Neuronal stem cell (in vitro differentiated cells): ENCODE data around the gene MDFI.

ENCODE experiments used
- DNase-seq: peaks from one replicate; pipeline ENCODE4 v3.0.0-alpha.2; 2013; ENCODE audit warnings: low spot score
- H2AFZ ChIP-seq: one replicate; pipeline ENCODE4 v1.6.1; 2013; ENCODE audit warnings: mild to moderate bottlenecking, low read length, inconsistent platforms
- H2AK5ac ChIP-seq: 2 replicates; pipeline ENCODE4 v1.6.1; 2013; ENCODE audit warnings: low read depth, mild to moderate bottlenecking, inconsistent platforms, low read length, moderate library complexity, mixed read lengths
- H2BK120ac ChIP-seq: 2 replicates; pipeline ENCODE4 v1.6.1; 2013; ENCODE audit warnings: low read depth, mild to moderate bottlenecking, inconsistent platforms, low read length, moderate library complexity, mixed read lengths
- H2BK12ac ChIP-seq: one replicate; pipeline ENCODE4 v1.6.1; 2013; ENCODE audit warnings: low read length, inconsistent platforms
- H2BK15ac ChIP-seq: 2 replicates; pipeline ENCODE4 v1.6.1; 2013; ENCODE audit warnings: mild to moderate bottlenecking, low read length, inconsistent platforms, mixed read lengths
- H2BK5ac ChIP-seq: one replicate; pipeline ENCODE4 v1.6.1; 2013; ENCODE audit warnings: inconsistent platforms, mild to moderate bottlenecking, low read length, moderate library complexity
- H3K14ac ChIP-seq: one replicate; pipeline ENCODE4 v1.6.1; 2013; ENCODE audit warnings: low read length, inconsistent platforms
- H3K18ac ChIP-seq: 2 replicates; pipeline ENCODE4 v1.6.1; 2013; ENCODE audit warnings: low read length, inconsistent platforms
- H3K23ac ChIP-seq: 2 replicates; pipeline ENCODE4 v1.6.1; 2013; ENCODE audit warnings: low read depth, mild to moderate bottlenecking, mixed read lengths, low read length, inconsistent platforms; ENCODE audit not compliant: poor library complexity
- H3K27ac ChIP-seq: replicated peaks from 3 replicates; pipeline ENCODE4 v1.5.1; 2013; ENCODE audit warnings: low read length, inconsistent platforms
- H3K27me3 ChIP-seq, 3 experiments: 2 replicates each; pipeline ENCODE4 v1.6.1; 2013; ENCODE audit warnings: low read length in 3 of 3, mild to moderate bottlenecking in 2 of 3, inconsistent platforms in 1 of 3, low read depth in 1 of 3, mixed read lengths in 1 of 3, moderate library complexity in 1 of 3; ENCODE audit not compliant: control insufficient read depth in 3 of 3, insufficient read depth in 3 of 3
- H3K36me3 ChIP-seq, 2 donors: replicated peaks in 1 of 2; 2 replicates each; pipeline ENCODE4 v1.6.1; 2013; ENCODE audit warnings: low read length in 2 of 2; ENCODE audit not compliant: control insufficient read depth in 2 of 2, insufficient read depth in 2 of 2
- H3K4ac ChIP-seq: 2 replicates; pipeline ENCODE4 v1.6.1; 2013; ENCODE audit warnings: inconsistent platforms, mild to moderate bottlenecking, low read length, moderate library complexity
- H3K4me1 ChIP-seq, 2 donors: 1 replicate in 1 of 2; 2 replicates in 1 of 2; pipeline ENCODE4 v1.6.1; 2013; ENCODE audit warnings: low read length in 2 of 2, low read depth in 1 of 2; ENCODE audit not compliant: control insufficient read depth in 2 of 2, insufficient read depth in 1 of 2
- H3K4me2 ChIP-seq: one replicate; pipeline ENCODE4 v1.6.1; 2013; ENCODE audit warnings: mild to moderate bottlenecking, low read length, inconsistent platforms; ENCODE audit not compliant: insufficient read depth, poor library complexity, severe bottlenecking
- H3K4me3 ChIP-seq, 2 donors: 2 replicates each; pipeline ENCODE4 v1.5.1; 2013; ENCODE audit warnings: low read length in 2 of 2, mild to moderate bottlenecking in 2 of 2, inconsistent platforms in 1 of 2, moderate library complexity in 1 of 2
- H3K79me1 ChIP-seq: one replicate; pipeline ENCODE4 v1.6.1; 2013; ENCODE audit warnings: low read depth, mild to moderate bottlenecking, inconsistent platforms, low read length, moderate library complexity
- H3K9ac ChIP-seq: one replicate; pipeline ENCODE4 v1.6.1; 2013; ENCODE audit warnings: mild to moderate bottlenecking, low read depth, low read length, inconsistent platforms; ENCODE audit not compliant: poor library complexity
- H3K9me3 ChIP-seq, 2 donors: replicated peaks in 1 of 2; 2 replicates each; pipeline versions ENCODE3 to v1.6.1; 2013; ENCODE audit warnings: low read length in 2 of 2, mild to moderate bottlenecking in 2 of 2, inconsistent platforms in 1 of 2, low read depth in 1 of 2, mixed read lengths in 1 of 2, moderate library complexity in 1 of 2; ENCODE audit not compliant: control insufficient read depth in 2 of 2, insufficient read depth in 1 of 2
- H4K8ac ChIP-seq: one replicate; pipeline ENCODE4 v1.6.1; 2013; ENCODE audit warnings: low read depth, mild to moderate bottlenecking, inconsistent platforms, low read length, moderate library complexity
- H4K91ac ChIP-seq: one replicate; pipeline ENCODE4 v1.6.1; 2013; ENCODE audit warnings: low read length, low read depth, mild to moderate bottlenecking, inconsistent platforms; ENCODE audit not compliant: poor library complexity
- WGBS, 2 donors: extraction: QIAGEN DNeasy Blood & Tissue Kit; methylation state at CpG; one replicate each; pipeline ENCODE4 v1.1.7; 2013; ENCODE audit warnings: missing lambda C conversion rate in 2 of 2, mixed read lengths in 1 of 2; ENCODE audit not compliant: insufficient read length in 2 of 2, insufficient replicate concordance in 1 of 2; ENCODE audit errors: extremely low coverage in 2 of 2; 5-methylcytosine and 5-hydroxymethylcytosine counted together

Gene MDFI

GRCh38 chr6:41602864-41603608, 35.2 kb upstream of the MDFI start:
- H3K9ac ChIP-seq: no peak overlapping the region
- no peak overlapping the region for H2BK120ac ChIP-seq
- H3K23ac ChIP-seq: no peak overlapping the region
- H4K8ac ChIP-seq: no peak overlapping the region
- peak overlapping the region; percentile 78 for H2AK5ac ChIP-seq
- no peak overlapping the region for H2BK15ac ChIP-seq
- H3K79me1 ChIP-seq: no peaks in the 10 kb centered on the region
- DNase-seq: peak; percentile 82
- no peaks in the 10 kb centered on the region for H3K9me3 ChIP-seq
- H3K4me3 ChIP-seq: peak overlapping the region in 1 of 2 donors; percentile 19
- H3K18ac ChIP-seq: peak overlapping the region; percentile 30
- H2AFZ ChIP-seq: peak overlapping the region; percentile 83
- no peak overlapping the region for H2BK12ac ChIP-seq
- H3K14ac ChIP-seq: no peak overlapping the region
- no CpG with 5 or more reads among the region's 20 CpGs for WGBS, 2 donors
- H4K91ac ChIP-seq: no peak overlapping the region
- peak overlapping the region; percentile 48 for H3K4me2 ChIP-seq
- H3K4ac ChIP-seq: no peak overlapping the region
- no peak overlapping the region for H3K27ac ChIP-seq
- H3K27me3 ChIP-seq: peaks cover 0 to 2% (median 0%) of the 10 kb centered on the region in 3 experiments
- H3K4me1 ChIP-seq: peaks cover 5 to 13% of the 10 kb centered on the region in 2 donors
- H3K36me3 ChIP-seq: peaks cover 2 to 30% of the 10 kb centered on the region in 2 donors
- no peak overlapping the region for H2BK5ac ChIP-seq

- H3K36me3 ChIP-seq: peaks cover 2 to 20% of the 10 kb centered on the region in 2 donors
- WGBS, 2 donors: no CpG with 5 or more reads among the region's 5 CpGs
- H3K4ac ChIP-seq: no peak overlapping the region
- H2BK120ac ChIP-seq: no peak overlapping the region
- H2BK5ac ChIP-seq: peak overlapping the region; percentile 47
- no peak overlapping the region for H3K14ac ChIP-seq
- peak overlapping the region; percentile 33 for H3K18ac ChIP-seq
- no peak overlapping the region for H2BK12ac ChIP-seq
- no peak overlapping the region for H4K8ac ChIP-seq
- peaks cover 0 to 5% (median 0%) of the 10 kb centered on the region in 3 experiments for H3K27me3 ChIP-seq
- H3K4me1 ChIP-seq: peaks cover 5 to 13% of the 10 kb centered on the region in 2 donors
- no peak overlapping the region for H3K23ac ChIP-seq
- H3K9ac ChIP-seq: no peak overlapping the region
- no peak overlapping the region for H3K4me3 ChIP-seq
- H2BK15ac ChIP-seq: peak overlapping the region; percentile 35
- peaks cover 0 to 1% of the 10 kb centered on the region in 2 donors for H3K9me3 ChIP-seq
- no peak for DNase-seq
- H3K27ac ChIP-seq: no peak overlapping the region
- no peak overlapping the region for H3K4me2 ChIP-seq
- H2AK5ac ChIP-seq: peak overlapping the region; percentile 78
- no peak overlapping the region for H2AFZ ChIP-seq
- H3K79me1 ChIP-seq: no peaks in the 10 kb centered on the region
- H4K91ac ChIP-seq: no peak overlapping the region
Observed at GRCh38 chr6:41604006-41604405, 34.3 kb upstream of the MDFI start.

DNA sequence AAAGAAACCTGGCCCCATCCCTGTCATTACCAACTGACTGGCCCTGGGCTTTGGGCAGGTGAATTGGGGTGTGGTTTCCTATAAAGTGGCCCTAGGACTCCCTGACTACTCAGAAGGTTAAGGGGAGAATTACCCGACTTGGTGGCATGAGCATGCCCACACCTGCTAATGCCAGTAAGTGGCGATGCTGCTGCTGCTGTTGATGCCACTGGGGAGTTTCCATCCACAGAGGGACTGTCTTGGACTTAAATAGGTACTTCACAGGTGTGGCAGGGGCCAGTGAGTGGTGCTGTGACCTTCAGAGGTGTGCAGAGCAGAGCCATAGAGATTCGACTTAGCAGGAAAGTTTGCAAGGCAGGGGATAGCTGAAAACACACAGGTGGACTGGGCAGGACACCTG, 32.6 kb upstream of the MDFI start:
- H3K9me3 ChIP-seq: peaks cover 0 to 2% of the 10 kb centered on the region in 2 donors
- H2AFZ ChIP-seq: no peak overlapping the region
- no peak overlapping the region for H2BK5ac ChIP-seq
- H2BK15ac ChIP-seq: no peak overlapping the region
- H3K36me3 ChIP-seq: peaks cover 2 to 6% of the 10 kb centered on the region in 2 donors
- H3K27me3 ChIP-seq: peaks cover 0 to 8% (median 0%) of the 10 kb centered on the region in 3 experiments
- H3K14ac ChIP-seq: no peak overlapping the region
- no peak for DNase-seq
- H4K91ac ChIP-seq: no peak overlapping the region
- peaks cover 5 to 13% of the 10 kb centered on the region in 2 donors for H3K4me1 ChIP-seq
- no peak overlapping the region for H3K18ac ChIP-seq
- no CpG with 5 or more reads among the region's 3 CpGs for WGBS, 2 donors
- H3K23ac ChIP-seq: no peak overlapping the region
- no peak overlapping the region for H3K4me2 ChIP-seq
- no peak overlapping the region for H2BK12ac ChIP-seq
- no peaks in the 10 kb centered on the region for H3K79me1 ChIP-seq
- H4K8ac ChIP-seq: no peak overlapping the region
- H2AK5ac ChIP-seq: no peak overlapping the region
- no peak overlapping the region for H3K4me3 ChIP-seq
- no peak overlapping the region for H3K9ac ChIP-seq
- H3K27ac ChIP-seq: no peak overlapping the region
- H3K4ac ChIP-seq: no peak overlapping the region
- H2BK120ac ChIP-seq: no peak overlapping the region

DNA sequence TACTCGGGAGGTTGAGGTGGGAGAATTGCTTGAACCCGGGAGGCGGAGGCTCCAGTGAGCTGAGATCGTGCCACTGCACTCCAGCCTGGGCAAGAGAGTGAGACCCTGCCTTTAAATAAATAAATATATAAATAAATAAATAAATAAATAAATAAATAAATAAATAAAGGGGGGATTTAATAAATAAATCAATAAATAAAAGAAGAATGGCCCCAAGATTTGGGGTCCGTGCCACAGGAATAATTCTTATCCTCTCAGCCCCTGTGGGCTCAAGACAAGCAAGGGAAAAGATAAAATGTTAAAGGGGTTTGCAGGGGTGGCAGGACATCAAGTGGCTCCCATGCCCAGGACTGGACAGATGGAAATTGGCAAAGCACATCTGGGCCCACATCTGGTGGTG, 31.2 kb upstream of the MDFI start:
- Histone ChIP-seq H3K9me3 (peaks cover 0 to 2% of the 10 kb centered on the region in 2 donors), H4K91ac (no peak overlapping the region), H4K8ac (no peak overlapping the region), H3K4me3 (no peak overlapping the region), H3K14ac (no peak overlapping the region), H3K36me3 (no peaks in the 10 kb centered on the region), H2AK5ac (no peak overlapping the region), H3K4me2 (no peak overlapping the region), H3K4me1 (peaks cover 2 to 9% of the 10 kb centered on the region in 2 donors), H3K27ac (no peak overlapping the region), H3K9ac (no peak overlapping the region), H3K27me3 (peaks cover 0 to 8% (median 0%) of the 10 kb centered on the region in 3 experiments), H2BK5ac (no peak overlapping the region), H2BK15ac (no peak overlapping the region), H3K18ac (no peak overlapping the region), H3K79me1 (no peaks in the 10 kb centered on the region), H2BK12ac (no peak overlapping the region), H3K4ac (no peak overlapping the region), H3K23ac (no peak overlapping the region), H2AFZ (no peak overlapping the region), H2BK120ac (no peak overlapping the region)
- DNase-seq: no peak
- WGBS, 2 donors: no CpG with 5 or more reads among the region's 5 CpGs
